BLaER1 treated with 17β-estradiol and CSF1 and Interleukin-3, amounts not matched to agents 10 nM and 100 nM (cell line): ENCODE data around the gene DCT.

Experiments used
- H3K27ac ChIP-seq, 11 experiments: shearing (Covaris generic); formaldehyde crosslinking; 2 replicates each; pipeline ENCODE4 v1.8.1; 2022
- H3K27me3 ChIP-seq, 11 experiments: shearing (Covaris generic); formaldehyde crosslinking; 2 replicates each; pipeline ENCODE4 v1.8.1; 2022
- H3K36me3 ChIP-seq, 11 experiments: shearing (Covaris generic); formaldehyde crosslinking; 2 replicates each; pipeline ENCODE4 v1.8.1; 2022
- H3K4me1 ChIP-seq, 10 experiments: shearing (Covaris generic); formaldehyde crosslinking; 2 replicates each; pipeline ENCODE4 v1.8.1; 2022
- H3K4me2 ChIP-seq, 11 experiments: shearing (Covaris generic); formaldehyde crosslinking; 2 replicates each; pipeline ENCODE4 v1.8.1; 2022
- H3K4me3 ChIP-seq, 10 experiments: shearing (Covaris generic); formaldehyde crosslinking; 2 replicates each; pipeline ENCODE4 v1.8.1; 2022
- H3K9ac ChIP-seq, 11 experiments: shearing (Covaris generic); formaldehyde crosslinking; 2 replicates each; pipeline ENCODE4 v1.8.1; 2022
- H3K9me3 ChIP-seq, 11 experiments: shearing (Covaris generic); formaldehyde crosslinking; replicated peaks in 1 of 11; 2 replicates each; pipeline ENCODE4 v1.8.1; 2022
- H4K20me1 ChIP-seq, 11 experiments: shearing (Covaris generic); formaldehyde crosslinking; 2 replicates each; pipeline ENCODE4 v1.8.1; 2022
- Cebpa-rat ChIP-seq, 11 experiments: shearing (Covaris generic); IDR thresholded peaks; 2 replicates each; pipeline ENCODE4 v1.8.1; 2022

DCT gene

GRCh38 chr13:94433055-94433961 is 46.2 kb downstream of the DCT start:
- peaks cover 19 to 39% (median 24%) of the 10 kb centered on the region in 10 experiments for H3K4me1 ChIP-seq
- H4K20me1 ChIP-seq = no peaks in the 10 kb centered on the region
- H3K4me2 ChIP-seq = peak overlapping the region; percentile 53 to 85 (median 76)
- H3K4me3 ChIP-seq = peak overlapping the region in 3 of 10 experiments; percentile 6 to 28 (median 6); a peak in 4 of 20 replicates
- peak in 3 of 11 experiments; percentile 23 to 81 (median 64); a peak in 5 of 22 replicates for TF ChIP-seq Cebpa-rat (IDR thresholded peaks at IDR 0.05)
- peak overlapping the region in 8 of 11 experiments; percentile 4 to 73 (median 62); a peak in 15 of 22 replicates for H3K27ac ChIP-seq
- H3K9ac ChIP-seq = peak overlapping the region in 9 of 11 experiments; percentile 4 to 52 (median 19); a peak in 13 of 22 replicates
- peaks cover 0 to 8% (median 0%) of the 10 kb centered on the region in 11 experiments; a peak in 2 of 22 replicates for H3K9me3 ChIP-seq
- no peaks in the 10 kb centered on the region for H3K36me3 ChIP-seq
- H3K27me3 ChIP-seq = no peaks in the 10 kb centered on the region

- Histone ChIP-seq H3K4me2 (peak overlapping the region; percentile 53 to 85 (median 76)), H3K4me3 (no peak overlapping the region), H3K27ac (peak overlapping the region in 7 of 11 experiments; percentile 24 to 73 (median 68); a peak in 13 of 22 replicates), H3K36me3 (no peaks in the 10 kb centered on the region), H3K9ac (peak overlapping the region in 2 of 11 experiments; percentile 19 to 42; a peak in 2 of 22 replicates), H4K20me1 (no peaks in the 10 kb centered on the region), H3K4me1 (peaks cover 19 to 39% (median 24%) of the 10 kb centered on the region in 10 experiments), H3K27me3 (no peaks in the 10 kb centered on the region), H3K9me3 (peaks cover 0 to 8% (median 0%) of the 10 kb centered on the region in 11 experiments; a peak in 2 of 22 replicates)
- no peak for TF ChIP-seq Cebpa-rat (IDR thresholded peaks at IDR 0.05)
Measured at GRCh38 chr13:94431987-94432386, 47.5 kb downstream of the DCT start.

GRCh38 chr13:94431574-94431973 is 47.9 kb downstream of the DCT start:
- Histone ChIP-seq H3K27me3 (no peaks in the 10 kb centered on the region), H3K36me3 (no peaks in the 10 kb centered on the region), H4K20me1 (no peaks in the 10 kb centered on the region), H3K4me1 (peaks cover 19 to 39% (median 24%) of the 10 kb centered on the region in 10 experiments), H3K4me3 (no peak overlapping the region), H3K27ac (no peak overlapping the region), H3K9ac (no peak overlapping the region), H3K9me3 (peaks cover 0 to 8% (median 0%) of the 10 kb centered on the region in 11 experiments; a peak in 2 of 22 replicates), H3K4me2 (peak overlapping the region in 5 of 11 experiments; percentile 63 to 85 (median 82); a peak in 5 of 22 replicates)
- no peak for TF ChIP-seq Cebpa-rat (IDR thresholded peaks at IDR 0.05)

- Histone ChIP-seq H3K4me3 (no peak overlapping the region), H4K20me1 (no peaks in the 10 kb centered on the region), H3K4me2 (no peak overlapping the region), H3K9ac (no peak overlapping the region), H3K36me3 (no peaks in the 10 kb centered on the region), H3K9me3 (peaks cover 0 to 16% (median 8%) of the 10 kb centered on the region in 11 experiments; a peak in 10 of 22 replicates), H3K27me3 (no peaks in the 10 kb centered on the region), H3K27ac (no peak overlapping the region), H3K4me1 (peaks cover 5 to 10% (median 7%) of the 10 kb centered on the region in 10 experiments)
- TF ChIP-seq Cebpa-rat (IDR thresholded peaks at IDR 0.05) = no peak
Measured at GRCh38 chr13:94427313-94427953, 52.0 kb downstream of the DCT start.

- Histone ChIP-seq H3K4me1 (peaks cover 27 to 38% (median 34%) of the 10 kb centered on the region in 10 experiments), H3K27ac (peak overlapping the region in 10 of 11 experiments; percentile 35 to 76 (median 68); a peak in 19 of 22 replicates), H3K9ac (peak overlapping the region in 2 of 11 experiments; percentile 35 to 43; a peak in 4 of 22 replicates), H3K4me2 (peak overlapping the region; percentile 52 to 83 (median 71)), H3K9me3 (peaks cover 25 to 58% (median 52%) of the 10 kb centered on the region in 11 experiments), H4K20me1 (no peaks in the 10 kb centered on the region), H3K4me3 (peak overlapping the region in 4 of 10 experiments; percentile 5 to 34 (median 10); a peak in 4 of 20 replicates), H3K36me3 (peaks cover 0 to 4% (median 0%) of the 10 kb centered on the region in 11 experiments; a peak in 2 of 22 replicates), H3K27me3 (no peaks in the 10 kb centered on the region)
- no peak for TF ChIP-seq Cebpa-rat (IDR thresholded peaks at IDR 0.05)
Measured at GRCh38 chr13:94419925-94420305, 59.6 kb downstream of the DCT start.

- peak overlapping the region in 10 of 11 experiments; percentile 35 to 76 (median 68); a peak in 20 of 22 replicates for H3K27ac ChIP-seq
- H3K4me2 ChIP-seq = peak overlapping the region; percentile 52 to 83 (median 71)
- TF ChIP-seq Cebpa-rat (IDR thresholded peaks at IDR 0.05) = no peak
Measured at GRCh38 chr13:94419304-94419924, 60.1 kb downstream of the DCT start.

GRCh38 chr13:94417294-94417693 is 62.2 kb downstream of the DCT start:
- H3K9ac ChIP-seq = no peak overlapping the region
- H3K4me3 ChIP-seq = no peak overlapping the region
- H4K20me1 ChIP-seq = no peaks in the 10 kb centered on the region
- peaks cover 25 to 52% (median 46%) of the 10 kb centered on the region in 11 experiments for H3K9me3 ChIP-seq
- peaks cover 0 to 4% (median 0%) of the 10 kb centered on the region in 11 experiments; a peak in 2 of 22 replicates for H3K36me3 ChIP-seq
- no peaks in the 10 kb centered on the region for H3K27me3 ChIP-seq
- TF ChIP-seq Cebpa-rat (IDR thresholded peaks at IDR 0.05) = no peak
- H3K4me1 ChIP-seq = peaks cover 27 to 38% (median 34%) of the 10 kb centered on the region in 10 experiments
- H3K27ac ChIP-seq = peak overlapping the region in 1 of 11 experiments; percentile 76; a peak in 1 of 22 replicates
- no peak overlapping the region for H3K4me2 ChIP-seq

More at GRCh38 chr13:94419304-94419924, 60.1 kb downstream of the DCT start:
- Histone ChIP-seq H3K4me1 (peaks cover 27 to 38% (median 34%) of the 10 kb centered on the region in 10 experiments), H3K9me3 (peaks cover 25 to 58% (median 52%) of the 10 kb centered on the region in 11 experiments), H3K27me3 (no peaks in the 10 kb centered on the region), H3K36me3 (peaks cover 0 to 4% (median 0%) of the 10 kb centered on the region in 11 experiments; a peak in 2 of 22 replicates), H4K20me1 (no peaks in the 10 kb centered on the region), H3K9ac (peak overlapping the region in 2 of 11 experiments; percentile 35 to 43; a peak in 4 of 22 replicates), H3K4me3 (peak overlapping the region in 4 of 10 experiments; percentile 5 to 34 (median 10); a peak in 4 of 20 replicates)

- no peak overlapping the region for H3K4me3 ChIP-seq
- H3K9ac ChIP-seq = no peak overlapping the region
- peaks cover 23 to 45% (median 39%) of the 10 kb centered on the region in 11 experiments for H3K9me3 ChIP-seq
- no peaks in the 10 kb centered on the region for H4K20me1 ChIP-seq
- peaks cover 0 to 4% (median 0%) of the 10 kb centered on the region in 11 experiments; a peak in 2 of 22 replicates for H3K36me3 ChIP-seq
- peaks cover 27 to 38% (median 34%) of the 10 kb centered on the region in 10 experiments for H3K4me1 ChIP-seq
- no peak overlapping the region for H3K4me2 ChIP-seq
- no peak for TF ChIP-seq Cebpa-rat (IDR thresholded peaks at IDR 0.05)
- H3K27ac ChIP-seq = no peak overlapping the region
- no peaks in the 10 kb centered on the region for H3K27me3 ChIP-seq
Measured at GRCh38 chr13:94416454-94417080, 62.9 kb downstream of the DCT start.
